ENCODE measurements around the gene PRF1.
"Not testable (repeated sequence)": the region's sequence is repeated elsewhere in the genome, so short reads cannot be mapped to it uniquely, and the experiment has no call there.

Gene PRF1

GRCh38 chr10:70617798-70618568 is 15.4 kb upstream of the PRF1 start:
- no peak for DNase-seq

- peak in 1 of 5 experiments; percentile 71 for DNase-seq
Observed at GRCh38 chr10:70616761-70617160, 14.2 kb upstream of the PRF1 start.

DNA sequence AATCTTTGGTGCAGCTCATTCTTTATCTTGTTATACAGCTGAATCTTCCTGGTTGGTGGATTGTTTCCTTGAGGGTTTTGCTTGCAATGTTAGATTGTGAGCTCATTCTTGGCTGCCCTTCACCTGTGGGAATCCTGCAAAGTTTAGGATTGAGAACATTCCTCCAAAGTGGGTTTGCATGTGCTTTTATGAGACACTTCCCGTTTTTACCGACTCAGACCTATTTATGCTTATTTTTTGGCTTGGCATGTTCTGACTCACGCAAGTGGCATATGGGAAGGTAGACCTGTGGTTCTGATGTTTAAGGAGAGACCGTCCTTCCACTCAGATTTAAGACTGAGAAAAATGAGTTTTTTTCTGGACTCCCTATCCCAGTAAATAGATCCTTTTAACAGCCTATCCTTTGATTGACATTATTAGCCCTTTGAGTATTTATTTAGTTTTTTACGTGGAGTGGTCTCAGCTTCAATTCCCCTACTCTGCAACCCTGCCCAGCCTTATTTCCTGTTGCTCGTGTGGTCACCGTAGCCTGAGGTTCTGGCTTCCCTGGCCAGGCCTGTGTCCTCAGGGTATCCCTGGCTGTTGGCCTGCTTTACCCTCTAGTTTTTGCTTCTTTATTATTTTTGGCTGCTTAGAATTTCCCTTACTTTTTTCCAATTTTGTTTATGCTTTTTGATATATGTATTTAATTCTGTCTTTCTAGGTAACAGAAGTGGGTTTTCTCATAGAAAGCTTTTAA is 13.4 kb upstream of the PRF1 start:
- DNase-seq: no peak

GRCh38 chr10:70615211-70615610 is 12.7 kb upstream of the PRF1 start:
- DNase-seq: no peak

GRCh38 chr10:70614364-70614763 is 11.8 kb upstream of the PRF1 start:
- not testable (repeated sequence) for DNase-seq

DNA sequence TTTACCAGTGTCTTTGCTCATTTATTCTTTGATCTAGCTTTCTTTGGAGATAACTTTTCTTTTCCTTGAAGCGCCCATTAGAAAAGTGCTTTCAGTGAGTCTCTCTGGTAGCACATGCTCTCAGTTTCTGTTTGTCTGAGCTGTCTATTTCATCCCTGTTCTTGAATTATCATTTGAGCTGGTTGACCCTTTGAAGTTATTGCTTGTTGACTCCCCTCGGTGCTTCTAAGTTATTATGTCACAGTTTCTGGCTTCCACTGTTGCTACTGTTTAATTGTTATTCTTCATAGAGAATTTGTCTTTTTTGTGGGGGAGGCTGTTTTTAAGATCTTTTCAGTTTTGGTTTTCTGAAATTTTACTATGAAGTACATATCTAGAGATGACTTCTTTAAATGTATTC is 11.4 kb upstream of the PRF1 start:
- no peak for DNase-seq

- no peak for DNase-seq
Observed at GRCh38 chr10:70607936-70608335, 5.4 kb upstream of the PRF1 start.

GRCh38 chr10:70605161-70605560 is 2.6 kb upstream of the PRF1 start:
- no peak for DNase-seq

- DNase-seq: no peak
Observed at GRCh38 chr10:70604106-70604505, 1.6 kb upstream of the PRF1 start.

- DNase-seq: peak in 1 of 5 experiments; percentile 82
Observed at GRCh38 chr10:70603449-70603801, 884 bp upstream of the PRF1 start.

DNA sequence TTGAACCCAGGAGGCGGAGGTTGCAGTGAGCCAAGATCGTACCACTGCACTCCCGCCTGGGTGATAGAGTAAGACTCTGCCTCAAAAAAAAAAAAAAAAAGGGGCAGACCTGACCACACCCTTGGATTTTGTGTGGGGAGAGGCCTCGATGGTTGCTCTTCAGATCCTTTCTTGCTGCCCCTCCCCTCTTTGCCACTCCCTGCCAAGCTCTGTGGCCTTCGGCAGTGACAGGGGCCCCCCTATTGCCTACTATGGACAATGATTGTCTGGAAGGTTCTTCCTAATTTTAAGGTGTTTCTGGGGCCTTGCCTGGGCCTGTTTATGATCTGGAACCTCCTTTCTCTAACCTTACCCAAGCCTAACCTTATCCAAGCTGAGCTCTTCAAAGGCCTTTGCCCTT is 795 bp downstream of the PRF1 start:
- peak in 1 of 5 experiments; percentile 31 for DNase-seq

DNA sequence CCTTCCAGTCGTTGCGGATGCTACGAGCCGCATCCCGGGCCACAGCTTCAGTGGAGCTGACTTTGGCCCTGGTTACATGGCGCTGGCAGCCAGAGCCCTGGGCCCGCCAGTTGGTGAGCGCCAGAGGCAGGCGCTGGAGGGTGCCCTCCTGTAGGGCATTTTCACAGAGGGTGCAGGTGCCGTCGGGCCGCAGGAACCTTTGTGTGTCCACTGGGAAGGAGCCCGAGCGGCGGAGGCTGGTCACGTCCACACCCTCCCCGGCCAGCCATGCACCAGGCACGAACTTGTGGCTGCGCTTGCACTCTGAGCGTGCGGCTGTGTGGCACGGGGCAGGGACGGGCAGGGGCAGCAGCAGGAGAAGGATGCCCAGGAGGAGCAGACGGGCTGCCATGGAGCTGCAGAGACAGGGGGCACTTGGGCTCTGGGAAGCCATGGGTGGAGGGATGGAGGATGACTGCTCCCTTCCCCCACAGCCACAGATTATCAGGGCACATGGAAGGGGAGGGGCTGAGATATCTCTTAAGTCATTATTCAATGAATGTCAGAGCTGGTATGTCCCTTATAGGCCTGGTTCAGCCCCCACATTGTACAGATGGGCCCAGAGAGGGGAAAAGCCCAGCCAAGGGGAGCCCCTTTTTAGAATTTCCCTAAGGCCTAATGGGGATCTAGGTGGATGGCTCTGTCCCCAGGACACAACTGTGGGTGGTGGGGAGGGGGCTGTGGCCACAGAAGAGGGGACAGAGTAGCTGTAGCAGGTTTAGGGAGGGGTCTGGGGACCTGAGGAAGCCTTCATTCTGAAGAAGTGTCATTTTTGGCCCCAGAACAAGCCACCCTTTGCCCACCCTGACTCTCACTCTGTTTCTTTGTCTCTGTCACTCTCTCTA is 1.8 kb downstream of the PRF1 start:
- no peak for DNase-seq

DNA sequence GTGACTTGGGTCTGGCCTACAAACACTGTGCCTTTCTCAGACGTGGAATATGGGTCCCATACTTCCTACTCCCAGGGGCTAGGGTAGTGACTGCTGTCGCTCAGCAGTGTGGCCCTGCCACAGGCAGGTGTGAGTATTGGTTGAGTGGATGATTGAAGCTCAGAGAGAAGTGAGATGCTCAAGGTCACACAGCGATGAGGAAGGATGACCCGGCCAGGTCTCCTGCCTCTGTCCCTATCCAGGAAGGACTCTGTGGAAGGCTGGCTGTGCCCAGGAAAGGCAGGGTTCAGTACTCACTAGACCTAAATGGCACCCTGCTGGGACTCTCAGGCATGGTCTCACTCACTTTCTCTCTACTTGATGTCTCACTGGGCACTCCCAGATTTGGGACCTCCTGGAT is 2.8 kb downstream of the PRF1 start:
- DNase-seq: no peak

DNA sequence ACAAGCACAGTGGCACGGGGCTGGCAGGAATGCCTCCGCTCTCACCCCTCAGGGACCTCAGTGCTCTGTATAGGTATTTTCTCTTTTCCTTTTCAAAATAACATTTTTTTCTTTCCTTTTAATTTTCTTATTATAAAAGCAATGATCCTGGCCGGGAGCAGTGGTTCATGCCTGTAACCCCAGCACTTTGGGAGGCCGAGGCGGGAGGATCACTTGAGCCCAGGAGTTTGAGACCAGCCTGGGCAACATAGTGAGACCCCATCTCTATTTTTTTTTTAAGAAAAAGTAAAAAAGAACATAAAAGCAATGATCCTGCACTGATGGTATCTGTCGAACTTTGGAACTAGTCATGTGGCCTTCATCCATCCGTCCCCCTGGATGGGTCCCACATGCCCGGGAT is 3.2 kb downstream of the PRF1 start:
- no peak for DNase-seq

- DNase-seq: no peak
Observed at GRCh38 chr10:70598857-70599295, 3.7 kb downstream of the PRF1 start.

DNA sequence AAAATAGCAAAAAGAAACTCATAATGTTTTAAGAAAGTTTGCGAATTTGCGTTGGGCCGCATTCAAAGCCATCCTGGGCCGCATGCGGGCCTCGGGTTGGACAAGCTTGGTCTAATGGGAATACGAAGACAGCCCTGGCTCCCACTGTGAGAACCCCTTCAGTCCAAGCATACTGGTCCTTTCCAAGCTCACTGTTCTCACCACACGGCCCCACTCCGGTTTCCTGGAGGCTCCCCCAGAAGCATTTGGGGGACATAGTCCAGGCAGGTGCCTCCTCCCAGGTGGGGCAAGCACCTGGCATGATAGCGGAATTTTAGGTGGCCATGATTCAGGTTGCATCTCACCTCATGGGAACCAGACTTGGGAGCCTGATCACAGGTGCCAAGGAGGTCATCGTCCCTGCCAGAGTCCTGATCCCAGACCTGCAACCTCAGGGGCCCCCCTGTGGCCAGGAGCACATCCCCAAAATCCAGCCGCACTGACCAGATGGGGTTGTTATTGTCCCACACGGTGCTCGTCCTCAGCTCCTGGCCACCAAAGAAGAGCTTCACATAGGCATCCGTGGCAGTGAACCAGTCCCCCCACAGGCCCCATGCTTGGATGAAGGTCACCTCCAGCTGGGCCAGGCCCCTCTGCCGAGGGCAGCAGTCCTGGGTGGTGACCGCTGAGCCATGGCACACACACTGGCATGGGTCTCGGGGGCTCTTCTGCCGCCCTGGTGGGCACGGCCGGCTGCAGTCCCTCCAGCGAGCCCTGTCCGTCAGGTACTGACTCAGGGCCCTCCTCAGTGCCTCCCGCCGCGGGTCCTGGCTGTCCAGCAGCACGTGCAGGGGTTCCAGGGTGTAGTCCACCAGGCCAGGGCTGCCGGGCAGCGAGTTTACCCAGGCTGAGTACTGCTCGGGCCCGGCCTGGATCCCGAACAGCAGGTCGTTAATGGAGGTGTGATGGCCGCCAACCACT is 4.4 kb downstream of the PRF1 start:
- DNase-seq: no peak

GRCh38 chr10:70596860-70597809 is 5.4 kb downstream of the PRF1 start:
- DNase-seq: no peak

DNA sequence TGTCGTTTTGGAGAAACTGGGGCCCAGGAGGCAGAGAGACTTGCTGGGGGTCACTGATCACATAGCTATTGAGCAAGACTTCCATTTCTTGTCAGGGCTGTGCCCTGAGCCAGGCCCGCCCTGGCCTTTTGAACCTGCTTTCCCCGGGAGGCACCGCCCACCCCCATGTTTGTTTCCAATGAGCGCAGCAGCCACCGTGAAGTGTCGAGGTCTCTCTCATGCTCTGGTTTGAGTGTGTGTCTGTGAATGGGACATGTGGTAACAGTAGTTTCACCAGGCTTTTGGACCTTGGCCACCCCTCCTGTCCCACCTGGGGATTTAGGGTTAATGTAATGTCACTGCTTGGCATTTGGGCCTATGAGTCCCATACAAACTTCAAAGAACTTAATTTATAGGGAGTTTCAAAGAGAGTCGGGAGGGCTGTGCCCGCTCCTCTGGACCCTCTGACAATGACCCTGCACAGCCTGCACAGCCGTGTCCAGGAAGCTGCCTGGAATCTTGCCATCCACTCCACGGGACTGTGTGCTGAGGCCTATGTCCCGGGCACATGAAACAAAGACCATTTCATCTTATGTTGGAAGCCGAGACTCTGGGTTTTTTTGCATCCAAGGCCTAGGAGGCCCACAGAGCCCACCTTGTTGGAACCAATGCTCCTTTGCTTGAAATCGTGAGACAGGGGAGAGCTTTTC is 6.3 kb downstream of the PRF1 start:
- DNase-seq: no peak

DNA sequence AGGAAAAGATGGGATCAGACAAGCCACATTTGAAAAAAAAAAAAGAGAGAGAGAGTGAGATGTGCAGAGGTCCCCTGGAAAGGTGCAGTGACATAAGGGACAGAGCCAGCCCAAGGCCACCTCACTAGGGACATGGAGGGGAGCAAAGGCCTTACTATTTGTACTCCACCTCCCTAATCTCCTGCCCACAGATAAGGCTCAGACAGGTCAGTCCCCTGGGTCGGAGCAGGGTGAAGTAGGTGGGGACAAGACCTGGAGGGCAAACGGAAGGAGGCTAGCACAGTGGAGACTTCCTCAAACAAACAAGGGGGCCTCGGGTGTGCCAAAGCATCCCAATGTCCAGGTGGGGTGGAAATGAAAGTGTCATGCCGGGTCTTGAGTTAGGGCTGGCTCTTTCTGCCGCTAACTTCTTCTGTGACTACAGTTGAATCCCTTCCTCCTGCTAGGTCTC is 7.0 kb downstream of the PRF1 start:
- no peak for DNase-seq

- DNase-seq: no peak
Observed at GRCh38 chr10:70594161-70594560, 8.4 kb downstream of the PRF1 start.
